Nephron (organoid): ENCODE measurements around the gene NDUFS7.

ENCODE experiments used
- H3K27ac Mint-ChIP-seq, 3 experiments: 2 replicates each; pipeline ENCODE4 v1.8.0; 2020; ENCODE audit warnings: mixed read lengths in 3 of 3, mild to moderate bottlenecking in 2 of 3, moderate library complexity in 1 of 3
- H3K27me3 Mint-ChIP-seq: 2 replicates; pipeline ENCODE4 v1.8.0; 2021; ENCODE audit warnings: low read depth, mild to moderate bottlenecking, moderate library complexity, mixed read lengths
- H3K36me3 Mint-ChIP-seq: 2 replicates; pipeline ENCODE4 v1.8.0; 2020; ENCODE audit warnings: low read depth, mixed read lengths
- H3K4me1 Mint-ChIP-seq: 2 replicates; pipeline ENCODE4 v1.8.0; 2020; ENCODE audit warnings: mixed read lengths
- H3K4me3 Mint-ChIP-seq, 3 experiments: 2 replicates each; pipeline ENCODE4 v1.8.0; 2020; ENCODE audit warnings: mild to moderate bottlenecking in 3 of 3, mixed read lengths in 3 of 3, moderate library complexity in 2 of 3
- H3K9me3 Mint-ChIP-seq: 2 replicates; pipeline ENCODE4 v1.8.0; 2020; ENCODE audit warnings: mixed read lengths
- TF ChIP-seq, protein P1 (sequence below), 3 experiments: fragments of 200-600 bp; sonication (generic); IDR thresholded peaks; one replicate each; pipeline ENCODE4 v1.5.0; 2021; ENCODE audit warnings: antibody characterized with exemption in 3 of 3; ENCODE audit not compliant: unreplicated experiment in 3 of 3

Gene NDUFS7

DNA sequence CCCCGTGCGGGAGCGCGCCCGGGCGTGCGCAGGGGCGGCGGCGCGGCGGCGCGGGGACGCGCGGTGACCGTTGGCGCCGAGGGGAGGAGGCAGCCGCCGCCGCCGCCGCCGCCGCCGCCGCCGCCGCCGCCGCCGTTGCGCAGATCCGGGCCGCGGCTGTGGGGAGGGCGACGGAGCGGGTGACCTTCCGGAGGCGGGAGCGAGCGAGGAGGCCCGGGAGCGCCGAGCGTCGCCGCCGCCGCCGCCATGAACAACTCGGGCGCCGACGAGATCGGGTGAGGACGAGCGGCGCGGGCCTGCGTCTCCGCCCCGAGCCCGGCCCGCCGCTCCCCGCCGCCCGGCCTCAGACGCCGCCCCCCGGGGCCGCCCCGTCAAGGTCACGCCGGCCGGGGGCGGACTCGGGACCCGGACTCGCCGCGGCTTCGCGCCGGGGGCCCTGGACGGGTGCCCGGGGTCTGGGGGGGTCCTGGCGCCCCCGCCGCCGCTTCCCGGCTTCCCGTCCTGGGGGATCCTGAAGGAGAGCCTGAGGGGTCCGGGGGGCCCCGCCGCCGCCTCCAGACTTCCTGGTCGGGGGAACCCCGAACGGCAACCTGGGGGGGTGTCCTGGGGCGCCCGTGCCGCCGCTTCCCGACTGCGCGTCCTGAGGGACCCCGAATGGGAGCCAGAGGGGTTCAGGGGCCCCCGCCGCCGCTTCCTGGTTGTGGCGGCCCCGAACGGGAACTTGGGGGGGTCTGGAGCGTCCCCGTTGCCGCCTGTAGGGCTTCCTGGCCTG is 24.0 kb downstream of the NDUFS7 start, which contains the start of gene DAZAP1:
DAZAP1 (plus strand) TSS at position 59 of the 772 bp plus-strand sequence; CDS start at position 247, 188 bp downstream.
- TF ChIP-seq, protein P1, sequence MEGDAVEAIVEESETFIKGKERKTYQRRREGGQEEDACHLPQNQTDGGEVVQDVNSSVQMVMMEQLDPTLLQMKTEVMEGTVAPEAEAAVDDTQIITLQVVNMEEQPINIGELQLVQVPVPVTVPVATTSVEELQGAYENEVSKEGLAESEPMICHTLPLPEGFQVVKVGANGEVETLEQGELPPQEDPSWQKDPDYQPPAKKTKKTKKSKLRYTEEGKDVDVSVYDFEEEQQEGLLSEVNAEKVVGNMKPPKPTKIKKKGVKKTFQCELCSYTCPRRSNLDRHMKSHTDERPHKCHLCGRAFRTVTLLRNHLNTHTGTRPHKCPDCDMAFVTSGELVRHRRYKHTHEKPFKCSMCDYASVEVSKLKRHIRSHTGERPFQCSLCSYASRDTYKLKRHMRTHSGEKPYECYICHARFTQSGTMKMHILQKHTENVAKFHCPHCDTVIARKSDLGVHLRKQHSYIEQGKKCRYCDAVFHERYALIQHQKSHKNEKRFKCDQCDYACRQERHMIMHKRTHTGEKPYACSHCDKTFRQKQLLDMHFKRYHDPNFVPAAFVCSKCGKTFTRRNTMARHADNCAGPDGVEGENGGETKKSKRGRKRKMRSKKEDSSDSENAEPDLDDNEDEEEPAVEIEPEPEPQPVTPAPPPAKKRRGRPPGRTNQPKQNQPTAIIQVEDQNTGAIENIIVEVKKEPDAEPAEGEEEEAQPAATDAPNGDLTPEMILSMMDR (IDR thresholded peaks at IDR 0.05; ENCODE audit: unreplicated experiment in 3 of 3): no peak
- Mint-ChIP-seq H3K9me3 (no peaks in the 10 kb centered on the region), H3K4me1 (peaks cover 48% of the 10 kb centered on the region), H3K27ac (peak within 1 kb of the TSS; percentile 60 to 87 (median 74)), H3K27me3 (peaks cover 4% of the 10 kb centered on the region), H3K36me3 (no peaks in the 10 kb centered on the region), H3K4me3 (peak within 1 kb of the TSS; percentile 83 to 97 (median 96))

DNA sequence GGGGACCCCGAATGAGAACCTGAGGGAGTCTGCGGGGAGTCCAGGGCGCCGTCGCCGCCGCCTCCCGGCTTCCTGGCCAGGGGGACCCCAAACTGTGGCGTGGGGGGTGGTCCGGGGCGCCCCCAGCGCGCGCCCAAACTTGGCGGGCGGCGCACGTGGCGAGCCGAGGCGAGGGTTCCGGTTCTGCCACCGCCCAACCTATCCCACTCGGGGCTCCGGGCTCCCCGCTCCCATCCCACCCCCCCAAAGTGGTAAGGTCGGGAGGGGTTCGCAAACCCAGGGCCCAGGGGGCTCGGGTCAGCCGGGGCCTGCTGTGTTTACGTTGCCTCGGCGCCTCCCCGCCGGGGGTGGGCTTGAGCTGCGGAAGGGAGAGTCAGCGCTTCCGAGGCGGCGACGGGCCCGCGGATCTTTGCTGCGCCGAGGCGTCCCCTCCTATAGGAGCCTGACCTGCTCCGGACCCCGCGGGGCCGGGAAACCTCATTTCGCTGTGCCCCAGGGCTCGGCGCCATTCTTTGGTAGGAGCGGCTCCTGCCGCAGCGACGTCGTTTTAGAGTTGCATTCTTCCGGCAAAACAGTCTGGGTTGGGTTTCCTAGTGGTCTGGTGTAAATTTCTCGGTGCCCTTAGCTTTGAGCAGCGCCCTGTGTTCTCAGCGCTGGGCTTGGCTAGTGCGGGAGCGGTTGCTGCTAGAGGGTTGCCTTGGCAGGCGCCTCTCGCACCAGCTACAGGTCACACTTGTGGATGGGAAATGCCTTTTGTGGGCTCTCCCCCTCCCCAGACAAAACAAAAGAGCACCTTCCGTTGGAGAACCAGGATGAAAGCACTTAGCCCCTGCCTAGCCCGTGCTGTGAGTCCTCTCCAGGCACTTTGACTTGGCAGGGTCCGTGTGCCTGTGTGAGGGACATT is 24.8 kb downstream of the NDUFS7 start:
- TF ChIP-seq, protein P1 (IDR thresholded peaks at IDR 0.05; ENCODE audit: unreplicated experiment in 3 of 3): no peak
- peak overlapping the region; percentile 90 to 96 (median 96) for H3K27ac Mint-ChIP-seq
- H3K4me3 Mint-ChIP-seq: peak overlapping the region; percentile 96 to 97 (median 97)
- H3K36me3 Mint-ChIP-seq: no peaks in the 10 kb centered on the region
- H3K9me3 Mint-ChIP-seq: no peaks in the 10 kb centered on the region
- H3K27me3 Mint-ChIP-seq: peaks cover under 1% of the 10 kb centered on the region
- H3K4me1 Mint-ChIP-seq: peaks cover 46% of the 10 kb centered on the region

- Mint-ChIP-seq H3K36me3 (no peaks in the 10 kb centered on the region), H3K4me1 (peaks cover 48% of the 10 kb centered on the region), H3K9me3 (no peaks in the 10 kb centered on the region), H3K4me3 (peak overlapping the region; percentile 96 to 97 (median 97)), H3K27me3 (no peaks in the 10 kb centered on the region), H3K27ac (peak overlapping the region; percentile 90 to 96 (median 96))
- TF ChIP-seq, protein P1 (IDR thresholded peaks at IDR 0.05; ENCODE audit: unreplicated experiment in 3 of 3): no peak
These were observed 25.7 kb downstream of the NDUFS7 start for GRCh38 chr19:1409204-1410005.

GRCh38 chr19:1410136-1410786 is 26.6 kb downstream of the NDUFS7 start:
- Mint-ChIP-seq H3K4me3 (peak overlapping the region; percentile 96 to 97 (median 97)), H3K36me3 (no peaks in the 10 kb centered on the region), H3K4me1 (peaks cover 54% of the 10 kb centered on the region), H3K9me3 (no peaks in the 10 kb centered on the region), H3K27ac (peak overlapping the region; percentile 38 to 68 (median 53)), H3K27me3 (no peaks in the 10 kb centered on the region)
- TF ChIP-seq, protein P1 (IDR thresholded peaks at IDR 0.05; ENCODE audit: unreplicated experiment in 3 of 3): no peak

DNA sequence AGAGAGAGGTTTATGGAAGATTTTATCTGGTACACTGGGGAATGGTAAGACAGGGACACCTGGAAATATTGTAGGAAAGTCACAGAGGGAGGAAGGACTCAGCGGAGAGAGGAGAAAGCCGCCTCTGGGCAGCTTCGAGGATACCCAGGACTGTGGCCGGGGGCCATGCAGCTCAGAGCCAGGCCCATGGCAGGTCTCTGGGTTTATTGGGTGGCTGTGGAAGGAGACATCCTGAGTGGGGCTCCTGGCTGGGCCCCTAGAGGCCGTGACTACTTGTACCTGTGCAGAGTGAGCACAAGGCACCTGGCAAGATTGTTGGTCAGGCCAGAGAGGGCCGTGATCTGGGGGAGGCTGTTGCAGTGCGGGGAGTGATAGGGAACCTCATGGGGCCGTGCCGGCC is 27.1 kb downstream of the NDUFS7 start:
- no peaks in the 10 kb centered on the region for H3K27me3 Mint-ChIP-seq
- TF ChIP-seq, protein P1 (IDR thresholded peaks at IDR 0.05; ENCODE audit: unreplicated experiment in 3 of 3): no peak
- peaks cover 59% of the 10 kb centered on the region for H3K4me1 Mint-ChIP-seq
- H3K4me3 Mint-ChIP-seq: peak overlapping the region; percentile 96 to 97 (median 97)
- H3K27ac Mint-ChIP-seq: peak overlapping the region; percentile 8 to 53 (median 38)
- no peaks in the 10 kb centered on the region for H3K9me3 Mint-ChIP-seq
- H3K36me3 Mint-ChIP-seq: no peaks in the 10 kb centered on the region
